GM19099 (cell line): ENCODE measurements around the gene SFT2D1.

Experiments used
- POLR2A ChIP-seq: IDR thresholded peaks from 3 replicates; pipeline ENCODE4 v1.6.1; 2011; ENCODE audit warnings: low read depth; ENCODE audit not compliant: insufficient read length; ENCODE audit errors: extremely low read depth

Gene SFT2D1

DNA sequence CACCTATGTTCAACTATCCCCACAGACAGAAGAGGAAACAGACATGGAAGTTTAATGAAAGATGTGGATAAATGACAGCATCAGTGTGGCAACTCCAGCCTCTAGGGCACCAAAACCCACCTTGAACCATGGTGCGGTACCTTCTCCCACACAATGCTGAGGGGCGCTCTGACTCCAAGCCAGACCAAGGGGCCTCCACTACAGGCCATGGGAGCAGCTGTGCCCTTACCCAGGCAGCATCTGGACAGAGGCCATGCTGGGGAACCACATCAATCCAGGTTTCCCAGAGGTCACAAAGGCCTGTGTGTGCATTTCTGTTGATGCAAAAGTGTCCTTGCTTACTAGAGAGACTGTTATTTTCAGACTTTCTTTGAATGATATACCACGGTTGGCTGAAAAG is 38.2 kb downstream of the SFT2D1 start:
- no peak for TF ChIP-seq POLR2A

- TF ChIP-seq POLR2A = no peak
These were observed 40.5 kb downstream of the SFT2D1 start for GRCh38 chr6:166301611-166302529.

GRCh38 chr6:166300357-166300987 is 41.9 kb downstream of the SFT2D1 start:
- TF ChIP-seq POLR2A = no peak

GRCh38 chr6:166297606-166298005 is 44.7 kb downstream of the SFT2D1 start:
- TF ChIP-seq POLR2A = no peak

GRCh38 chr6:166296035-166296883 is 46.1 kb downstream of the SFT2D1 start:
- TF ChIP-seq POLR2A = no peak

GRCh38 chr6:166293731-166294584 is 48.4 kb downstream of the SFT2D1 start:
- no peak for TF ChIP-seq POLR2A

- TF ChIP-seq POLR2A = no peak
These were observed 52.9 kb downstream of the SFT2D1 start for GRCh38 chr6:166289207-166290060.

DNA sequence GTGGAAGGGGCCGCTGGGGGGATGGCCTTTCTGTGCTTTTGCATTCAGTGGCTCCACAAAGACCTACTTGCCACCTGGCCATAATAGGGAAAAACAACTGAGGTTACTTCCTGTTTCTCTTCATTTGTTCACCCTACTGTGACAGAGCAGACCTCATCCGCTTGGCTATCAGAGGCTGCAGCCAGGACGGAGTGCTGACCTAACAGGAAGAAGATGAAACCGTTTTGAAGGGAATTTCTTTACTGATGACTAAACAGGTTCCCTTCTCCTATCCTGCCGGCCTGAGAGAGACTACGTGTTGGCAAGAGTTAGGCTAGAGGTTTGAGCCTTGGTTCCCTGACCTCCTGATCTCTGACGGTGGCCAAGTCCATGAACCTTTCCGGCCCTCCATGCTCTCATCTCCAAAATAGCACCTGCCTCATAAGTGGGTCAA is 55.5 kb downstream of the SFT2D1 start:
- TF ChIP-seq POLR2A = peak; percentile 45

DNA sequence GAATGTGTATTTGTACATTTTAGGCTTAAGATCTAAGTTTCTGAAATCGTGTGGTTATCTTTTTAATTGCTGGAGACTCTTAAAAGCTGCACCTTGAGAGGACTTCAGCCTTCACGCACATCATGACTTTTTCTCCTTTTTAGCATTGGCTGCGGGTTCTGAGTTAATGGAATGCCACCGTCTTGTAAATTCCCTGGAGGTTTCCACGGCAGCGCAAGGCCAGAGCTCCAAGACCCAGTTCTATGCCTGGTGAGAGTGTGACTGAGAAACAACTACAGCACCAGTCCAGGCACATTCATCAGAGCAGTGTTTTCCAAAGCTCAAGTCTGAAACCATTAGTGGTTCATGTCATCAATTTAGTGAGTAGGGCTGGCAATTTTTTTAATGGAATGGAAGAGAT is 57.1 kb downstream of the SFT2D1 start:
- TF ChIP-seq POLR2A = no peak

- TF ChIP-seq POLR2A = no peak
These were observed 57.7 kb downstream of the SFT2D1 start for GRCh38 chr6:166284640-166285039.

DNA sequence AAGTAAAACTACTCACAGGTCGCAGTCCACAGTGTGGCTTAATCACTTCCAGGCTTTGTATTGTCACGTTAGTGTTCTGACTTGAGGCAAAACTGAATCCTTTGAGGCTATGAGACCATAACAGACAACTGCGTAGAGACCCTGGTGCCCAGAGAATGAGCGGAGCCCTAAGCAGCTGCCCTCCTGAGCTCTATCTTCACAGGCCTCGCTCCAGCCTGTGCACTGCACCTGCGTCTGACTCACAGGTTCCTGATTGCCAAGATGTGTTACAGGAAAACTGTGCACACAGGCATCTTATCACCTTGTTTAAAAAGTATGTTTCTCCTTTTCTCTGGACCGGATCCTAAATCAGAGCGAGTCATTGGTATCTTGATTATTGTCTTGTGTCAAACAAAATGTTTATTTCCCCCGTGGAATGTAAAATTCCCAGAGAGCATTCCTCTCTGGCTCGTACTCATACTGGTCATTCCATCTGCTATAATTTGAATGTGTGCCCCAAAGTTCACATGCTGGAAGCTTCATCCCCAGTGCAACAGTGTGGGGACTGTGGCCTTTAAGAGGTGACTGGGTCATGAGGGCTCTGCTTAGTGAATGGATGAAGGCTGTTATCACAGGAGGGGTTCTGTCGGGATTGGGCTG is 59.8 kb downstream of the SFT2D1 start:
- TF ChIP-seq POLR2A = no peak

DNA sequence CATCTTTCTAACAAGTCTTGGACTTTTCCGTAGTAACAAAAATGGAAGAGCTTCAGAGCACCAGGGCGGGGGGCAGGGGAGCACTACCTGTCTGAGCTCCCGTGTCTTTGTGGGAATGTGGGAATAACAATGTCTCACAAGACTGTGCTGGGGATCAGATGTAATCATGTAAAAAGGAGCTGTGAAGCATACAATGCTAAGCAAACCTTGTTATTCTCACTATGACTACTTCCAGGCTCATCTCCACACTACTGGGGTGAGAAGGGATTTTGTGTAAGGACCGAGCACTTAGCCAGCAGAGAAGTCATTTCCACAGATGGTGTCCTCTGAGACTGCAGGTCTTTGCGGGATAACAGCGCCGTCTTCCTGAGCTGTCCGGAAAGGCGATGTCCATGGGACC is 61.2 kb downstream of the SFT2D1 start:
- no peak for TF ChIP-seq POLR2A

DNA sequence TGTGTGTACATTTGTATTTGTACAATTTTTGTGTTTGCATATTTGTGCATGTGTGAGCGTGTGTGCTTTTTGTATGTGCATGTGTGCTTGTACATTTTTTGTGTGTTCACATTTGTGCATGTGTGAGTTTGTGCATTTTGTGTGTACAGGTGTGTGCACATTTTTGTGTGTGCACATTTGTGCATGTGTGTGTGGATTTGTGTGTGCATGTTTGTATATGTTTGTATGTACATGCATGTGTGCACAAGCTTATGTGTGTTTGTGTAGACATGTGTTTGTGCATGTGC is 63.0 kb downstream of the SFT2D1 start:
- TF ChIP-seq POLR2A = no peak
